ENCODE data around the gene FRMD4A.
"Not testable (repeated sequence)": the region's sequence is repeated elsewhere in the genome, so short reads cannot be mapped to it uniquely, and the experiment has no call there.

FRMD4A gene

DNA sequence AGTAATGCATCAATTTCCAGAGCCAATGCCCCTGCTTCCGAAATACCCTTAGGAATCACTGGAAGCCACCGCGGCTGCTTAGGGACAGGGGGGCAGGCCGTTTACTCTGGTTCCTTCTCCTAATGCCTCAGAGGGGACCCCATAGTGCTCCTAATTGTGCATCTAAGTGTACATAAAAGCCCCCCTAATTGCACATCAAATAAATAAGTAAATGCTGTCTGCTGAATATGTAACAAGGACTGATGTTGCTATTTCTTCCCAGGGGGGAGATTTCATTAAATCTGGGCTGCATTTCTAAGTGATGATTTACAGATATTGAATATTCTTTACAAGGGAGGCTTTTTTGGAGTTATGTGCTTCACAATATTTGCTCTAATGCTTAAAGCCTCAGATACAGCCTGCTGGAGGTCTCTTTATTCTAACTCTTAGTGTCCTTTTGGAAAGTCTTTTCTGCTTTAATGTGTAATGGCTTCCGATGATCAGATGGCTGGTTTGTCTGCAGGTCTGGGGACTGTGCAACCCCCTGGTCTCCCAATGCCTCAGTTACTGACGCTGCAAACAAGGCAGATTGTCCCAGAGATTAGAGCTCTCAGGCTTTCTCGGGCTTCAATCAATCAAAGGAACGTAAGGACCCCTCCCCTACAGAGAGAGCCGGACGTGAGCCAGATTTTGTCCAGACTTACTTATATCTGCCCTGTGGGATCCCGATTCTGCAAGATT lies 601.0 kb downstream of the FRMD4A start:
- no peak for DNase-seq

GRCh38 chr10:13728898-13729535 lies 601.7 kb downstream of the FRMD4A start:
- DNase-seq: no peak

- DNase-seq: no peak
Observed at GRCh38 chr10:13725594-13725993, 605.1 kb downstream of the FRMD4A start.

- no peak for DNase-seq
Observed at GRCh38 chr10:13724484-13724883, 606.2 kb downstream of the FRMD4A start.

DNA sequence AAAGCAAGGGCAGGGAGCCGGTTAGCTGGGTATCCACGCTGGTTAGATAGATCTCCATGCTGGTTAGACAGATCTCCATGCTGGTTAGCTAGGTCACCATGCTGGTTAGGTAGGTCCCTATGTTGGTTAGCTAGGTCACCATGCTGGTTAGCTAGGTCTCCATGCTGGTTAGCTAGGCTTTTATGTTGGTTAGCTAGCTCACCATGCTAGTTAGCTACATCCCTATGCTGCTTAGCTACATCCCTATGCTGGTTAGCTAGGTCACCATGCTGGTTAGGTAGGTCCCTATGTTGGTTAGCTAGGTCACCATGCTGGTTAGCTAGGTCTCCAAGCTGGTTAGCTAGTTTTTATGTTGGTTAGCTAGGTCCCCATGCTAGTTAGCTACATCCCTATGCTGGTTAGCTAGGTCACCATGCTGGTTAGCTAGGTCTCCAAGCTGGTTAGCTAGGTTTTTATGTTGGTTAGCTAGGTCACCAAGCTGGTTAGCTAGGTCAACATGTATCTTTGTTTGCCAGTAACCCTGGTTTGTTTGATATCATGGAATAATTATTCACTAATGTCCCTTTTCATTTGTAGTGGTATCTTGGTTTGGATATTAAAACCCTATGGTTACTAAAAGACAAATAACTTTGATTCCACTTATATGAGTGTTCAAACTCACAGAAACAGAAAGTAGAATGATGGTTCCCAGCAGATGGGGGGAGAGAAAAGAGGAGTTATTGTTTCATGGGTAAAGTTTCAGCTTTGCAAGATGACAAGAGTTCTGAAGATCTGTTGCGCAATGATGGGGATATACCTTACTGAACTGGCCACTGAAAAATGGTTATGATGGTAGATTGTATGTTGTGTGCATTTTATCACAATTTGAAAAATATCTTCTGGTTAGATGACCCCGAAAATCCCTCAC lies 607.7 kb downstream of the FRMD4A start:
- no peak for DNase-seq

GRCh38 chr10:13721486-13721885 lies 609.2 kb downstream of the FRMD4A start:
- DNase-seq: no peak

- DNase-seq: no peak
Observed at GRCh38 chr10:13720699-13721098, 610.0 kb downstream of the FRMD4A start.

DNA sequence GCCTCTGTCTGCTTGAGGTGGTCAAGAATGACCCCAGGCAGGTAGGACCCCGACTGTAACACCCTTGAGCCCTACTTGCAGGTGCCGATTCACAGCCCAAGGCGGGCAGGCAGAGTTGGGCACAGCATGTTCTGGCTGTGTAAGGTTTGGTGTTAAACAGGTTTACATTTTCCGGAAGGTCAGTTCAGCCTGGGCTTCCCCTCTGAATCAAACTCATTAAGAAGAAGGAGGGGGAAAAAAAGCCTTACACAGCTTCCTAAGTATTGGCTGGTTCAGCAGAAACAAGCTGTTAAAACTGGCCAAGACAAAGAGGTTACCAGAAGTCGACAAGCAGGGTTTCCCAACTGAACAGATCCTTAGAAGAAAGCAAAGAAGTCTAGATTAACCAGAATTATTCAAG lies 611.3 kb downstream of the FRMD4A start:
- DNase-seq: no peak

DNA sequence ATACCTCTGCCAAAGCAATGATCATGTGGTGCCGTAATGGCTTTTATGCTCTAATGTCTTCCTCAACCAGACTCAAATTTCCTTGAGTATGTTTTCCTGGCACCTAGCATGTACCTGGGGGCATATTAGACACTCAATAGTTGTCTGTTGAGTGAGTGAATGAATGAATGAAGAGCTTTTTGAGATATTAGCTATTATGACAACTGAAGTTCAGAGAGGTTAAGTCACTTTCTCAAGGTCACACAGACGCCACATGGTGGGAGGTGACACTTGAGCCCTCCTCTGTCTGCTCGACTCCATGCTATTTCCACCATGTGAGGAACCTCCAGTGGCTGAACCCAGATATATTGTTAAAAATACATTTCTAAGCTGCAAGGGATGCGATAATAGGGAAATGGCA lies 611.9 kb downstream of the FRMD4A start:
- DNase-seq: no peak

DNA sequence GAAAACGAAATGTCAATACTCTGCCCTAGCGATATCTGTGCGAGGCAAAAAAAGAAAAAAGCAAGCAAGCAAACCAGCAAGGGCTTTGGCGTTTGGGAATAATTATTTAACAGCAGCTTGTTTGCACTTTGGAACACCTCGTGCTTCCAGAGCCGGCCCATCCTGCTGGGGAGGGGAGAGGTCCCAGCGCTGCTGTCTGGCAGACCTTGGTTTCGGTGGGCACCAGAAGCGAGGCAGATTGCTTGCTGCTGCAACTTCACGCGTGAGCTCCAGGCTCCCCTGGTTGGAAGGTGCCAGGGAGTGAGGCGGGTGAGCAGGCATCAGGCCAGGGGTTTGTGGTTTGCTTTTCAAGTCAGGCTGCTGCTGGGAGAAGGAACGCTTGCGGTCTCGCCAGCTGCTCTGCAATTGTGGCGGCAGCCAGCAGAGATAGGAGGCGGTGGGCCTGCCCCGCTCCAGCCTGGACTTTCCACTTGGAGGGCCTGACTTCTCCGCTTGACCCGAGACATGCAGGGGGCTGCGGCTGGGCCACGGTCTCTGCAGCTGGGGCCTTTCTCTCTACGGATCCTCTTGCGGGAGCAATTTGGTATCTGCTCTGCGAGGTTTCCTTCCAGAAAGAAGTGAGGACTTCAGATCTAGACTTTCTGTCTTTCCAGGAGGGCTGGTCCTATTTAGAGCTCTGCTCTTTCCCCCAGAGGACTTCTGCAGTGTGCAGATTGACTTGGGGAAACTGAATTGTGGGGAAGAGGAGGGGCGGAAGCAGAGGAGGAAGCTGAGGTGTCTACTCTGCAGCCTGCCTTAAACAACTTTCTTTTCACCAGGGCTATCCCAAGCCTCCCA lies 612.6 kb downstream of the FRMD4A start:
- peak; percentile 20 to 34 for DNase-seq

- no peak for DNase-seq
Observed at GRCh38 chr10:13717571-13717935, 613.2 kb downstream of the FRMD4A start.

- no peak for DNase-seq
Observed at GRCh38 chr10:13716081-13717071, 614.3 kb downstream of the FRMD4A start.

DNA sequence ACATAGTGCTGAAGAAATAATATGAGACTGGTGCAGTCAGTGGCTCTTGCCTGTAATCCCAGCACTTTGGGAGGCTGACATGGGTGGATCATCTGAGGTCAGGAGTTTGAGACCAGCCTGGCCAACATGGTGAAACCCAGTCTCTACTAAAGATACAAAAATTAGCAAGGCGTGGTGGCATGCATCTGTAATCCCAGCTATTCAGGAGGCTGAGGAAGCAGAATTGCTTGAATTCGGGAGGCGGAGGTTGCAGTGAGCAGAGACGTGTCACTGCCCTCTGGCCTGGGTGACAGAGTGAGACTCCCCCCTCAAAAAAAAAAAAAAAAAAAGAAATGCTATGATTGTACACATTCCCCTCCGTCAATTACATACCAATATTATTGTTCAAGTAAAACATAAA lies 615.1 kb downstream of the FRMD4A start:
- DNase-seq: not testable (repeated sequence)

DNA sequence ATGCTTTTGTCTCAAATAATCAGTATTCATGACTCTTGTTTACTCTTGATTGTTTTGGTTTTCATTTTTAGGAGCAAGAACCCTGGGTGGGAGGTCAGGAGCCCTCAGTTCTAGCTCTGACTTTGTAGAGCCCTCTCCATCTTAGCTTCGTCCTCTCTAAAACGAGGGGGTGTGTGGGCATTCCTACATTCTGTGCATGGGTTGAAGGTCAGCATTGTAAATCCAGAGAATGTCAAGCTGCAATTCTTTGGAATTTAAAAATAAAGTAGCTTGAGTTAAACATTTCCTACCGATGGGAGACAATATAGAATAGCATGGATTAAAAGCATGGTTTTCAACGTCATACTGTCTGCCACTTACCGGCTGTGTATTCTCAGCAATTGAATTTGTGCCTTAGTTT lies 615.6 kb downstream of the FRMD4A start:
- no peak for DNase-seq

DNA sequence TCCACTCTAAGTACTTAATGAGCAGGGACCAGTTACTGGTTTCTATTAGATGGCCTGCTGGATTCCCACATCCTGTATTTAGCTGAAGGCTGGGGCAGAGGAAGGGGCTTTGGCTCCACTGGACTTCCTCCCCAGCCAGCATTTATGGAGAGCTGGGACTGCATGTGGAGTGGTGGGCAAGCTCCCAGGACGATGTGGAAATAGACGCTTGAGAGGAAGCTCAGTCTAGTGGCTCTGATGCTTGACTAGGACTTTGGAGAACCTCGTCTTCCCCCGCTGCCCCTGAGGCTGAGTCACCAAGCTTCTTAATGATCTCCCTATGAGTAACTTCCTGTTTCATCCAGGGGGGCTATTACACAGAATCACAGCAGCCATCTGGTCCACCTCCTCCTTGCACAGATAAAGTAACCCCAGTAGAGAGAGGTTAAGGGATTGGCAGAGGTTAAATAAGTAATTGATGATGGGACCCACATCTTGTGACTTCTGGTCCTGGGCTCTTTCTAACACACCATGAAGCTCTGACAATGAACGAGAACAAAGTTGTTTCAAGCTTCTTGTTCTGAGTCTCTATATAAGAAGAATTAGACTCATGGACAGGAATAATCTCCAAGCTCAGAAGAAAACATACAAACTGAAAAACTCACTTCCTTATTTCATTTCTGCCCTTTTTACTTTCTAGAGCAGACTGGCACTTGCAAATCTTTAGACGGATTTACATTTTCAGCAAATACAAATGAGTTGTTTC lies 617.7 kb downstream of the FRMD4A start:
- DNase-seq: peak in 1 of 2 donors; percentile 55

GRCh38 chr10:13712476-13712836 lies 618.3 kb downstream of the FRMD4A start:
- DNase-seq: no peak

DNA sequence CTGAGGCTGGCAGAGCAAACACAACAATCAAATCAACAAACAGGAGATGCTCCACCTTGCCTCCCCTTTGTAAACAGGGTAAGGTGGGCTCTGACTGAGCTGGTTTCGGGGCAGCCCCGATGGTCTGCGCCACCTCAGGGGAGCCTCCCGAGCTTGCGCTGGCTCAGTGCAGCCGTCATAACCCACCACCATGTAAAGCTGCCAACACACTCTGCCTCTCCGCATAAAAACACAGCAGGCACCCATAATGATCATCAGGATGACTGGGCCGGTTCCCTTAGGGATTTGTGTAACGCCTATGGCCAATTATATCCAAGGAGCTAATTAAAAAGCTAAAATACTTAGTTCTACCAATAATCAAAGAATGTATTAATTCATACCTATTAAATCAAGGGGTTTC lies 619.4 kb downstream of the FRMD4A start:
- no peak for DNase-seq

GRCh38 chr10:13709931-13710650 lies 620.6 kb downstream of the FRMD4A start:
- DNase-seq: no peak

GRCh38 chr10:13708256-13708990 lies 622.3 kb downstream of the FRMD4A start:
- no peak for DNase-seq
